ENCODE measurements around the gene TEX29.

The TEX29 gene

DNA sequence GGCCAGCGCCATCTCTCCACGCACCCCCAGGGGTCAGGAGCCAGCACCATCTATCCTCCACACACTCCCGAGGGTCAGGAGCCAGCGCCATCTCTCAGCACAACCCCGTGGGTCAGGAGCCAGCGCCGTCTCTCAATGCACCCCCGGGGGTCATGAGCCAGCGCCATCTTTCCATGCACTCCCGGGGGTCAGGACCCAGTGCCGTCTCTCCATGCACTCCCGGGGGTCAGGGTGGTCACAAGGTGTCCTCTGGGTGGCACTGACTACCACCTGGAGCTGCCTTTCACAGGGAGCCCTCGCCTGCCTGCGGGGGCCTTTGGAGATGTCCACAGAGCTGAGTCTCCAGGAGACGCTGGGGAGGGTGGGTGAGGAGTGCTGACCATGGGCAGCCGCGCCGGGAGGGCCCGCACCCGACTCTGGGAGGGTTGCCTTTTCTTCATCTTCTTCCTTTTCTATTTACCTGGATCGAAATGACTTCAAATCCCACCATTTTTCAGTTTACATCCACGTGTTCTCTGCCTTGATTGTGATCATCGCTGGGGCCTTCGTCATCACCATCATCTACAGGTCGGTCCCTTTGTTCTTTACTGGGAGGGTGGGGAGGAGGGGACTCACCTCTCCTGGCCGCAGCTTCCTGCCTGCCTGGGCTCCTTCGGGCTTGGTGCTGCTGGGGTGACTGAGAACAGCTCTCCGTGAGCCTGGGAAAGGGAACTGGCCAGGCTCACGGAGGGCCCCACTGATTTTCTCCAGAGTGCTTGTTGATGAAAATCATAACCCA lies 19.1 kb downstream of the TEX29 start:
- no peak for DNase-seq (ENCODE audit: low read depth)

DNA sequence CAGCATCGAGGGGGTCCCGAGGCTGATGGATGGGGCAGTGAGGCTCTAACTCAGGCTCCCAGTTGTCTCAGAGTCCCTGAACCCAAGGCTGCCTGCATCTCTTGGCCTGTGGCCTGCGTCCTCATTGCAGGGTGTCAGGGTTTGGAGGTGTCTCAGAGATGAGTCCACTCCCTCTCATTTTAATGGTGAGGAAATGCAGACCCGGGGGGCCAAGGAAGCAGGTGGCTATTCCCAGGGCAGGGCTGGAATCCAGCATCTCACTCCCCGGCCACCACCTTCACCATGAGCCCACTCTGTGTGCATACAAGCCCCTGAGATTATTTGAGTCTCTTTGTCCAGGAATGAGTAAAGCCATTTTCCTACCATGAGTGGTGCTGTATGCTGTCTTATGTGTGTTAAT lies 21.4 kb downstream of the TEX29 start:
- no peak for DNase-seq (ENCODE audit: low read depth)

DNA sequence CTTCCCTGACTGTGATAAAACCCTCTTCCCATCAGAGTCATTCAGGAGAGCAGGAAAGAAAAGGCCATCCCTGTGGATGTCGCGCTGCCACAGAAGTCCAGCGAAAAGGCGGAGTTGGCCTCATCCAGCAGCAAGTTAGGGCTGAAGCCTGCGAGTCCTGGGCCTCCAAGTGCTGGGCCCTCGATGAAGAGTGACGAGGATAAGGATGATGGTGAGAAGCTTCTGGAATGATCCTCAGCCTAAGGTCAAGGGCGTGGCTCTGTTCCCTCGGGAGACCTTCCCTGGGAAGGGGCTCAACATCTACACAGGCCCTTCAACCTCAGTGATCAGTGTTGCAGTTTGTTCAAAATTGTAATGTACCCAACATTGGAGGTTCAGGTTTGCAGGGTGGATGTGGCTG lies 22.3 kb downstream of the TEX29 start:
- DNase-seq (ENCODE audit: low read depth): no peak

DNA sequence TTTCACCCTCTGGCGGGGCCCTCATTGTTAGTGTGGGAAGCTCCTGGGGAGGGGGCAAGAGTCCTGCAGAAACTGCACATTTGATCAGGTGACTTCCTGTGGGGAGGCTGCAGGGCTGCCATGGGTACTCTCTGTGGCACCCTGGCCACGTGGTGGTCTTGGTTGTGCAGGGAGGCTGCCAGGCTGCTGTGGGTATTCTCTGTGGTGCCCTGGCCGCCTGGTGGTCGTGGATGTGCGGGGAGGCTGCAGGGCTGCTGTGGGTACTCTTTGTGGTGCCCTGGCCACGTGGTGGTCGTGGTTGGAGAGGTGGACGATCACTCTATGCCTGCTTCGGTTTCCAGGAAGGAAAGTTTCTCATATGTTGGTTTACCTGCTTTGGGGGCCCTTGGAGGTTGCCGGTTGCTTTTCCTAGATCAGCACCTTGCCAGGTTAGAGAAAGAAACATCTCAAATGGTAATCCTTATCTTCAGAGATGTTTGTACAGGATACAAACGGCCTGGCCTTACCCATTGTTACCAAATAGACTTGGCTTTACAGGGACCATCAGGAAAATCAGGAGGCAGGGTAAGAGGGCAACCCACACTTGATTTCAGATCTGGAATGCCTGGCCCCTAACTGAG lies 22.9 kb downstream of the TEX29 start:
- no peak for DNase-seq (ENCODE audit: low read depth)

DNA sequence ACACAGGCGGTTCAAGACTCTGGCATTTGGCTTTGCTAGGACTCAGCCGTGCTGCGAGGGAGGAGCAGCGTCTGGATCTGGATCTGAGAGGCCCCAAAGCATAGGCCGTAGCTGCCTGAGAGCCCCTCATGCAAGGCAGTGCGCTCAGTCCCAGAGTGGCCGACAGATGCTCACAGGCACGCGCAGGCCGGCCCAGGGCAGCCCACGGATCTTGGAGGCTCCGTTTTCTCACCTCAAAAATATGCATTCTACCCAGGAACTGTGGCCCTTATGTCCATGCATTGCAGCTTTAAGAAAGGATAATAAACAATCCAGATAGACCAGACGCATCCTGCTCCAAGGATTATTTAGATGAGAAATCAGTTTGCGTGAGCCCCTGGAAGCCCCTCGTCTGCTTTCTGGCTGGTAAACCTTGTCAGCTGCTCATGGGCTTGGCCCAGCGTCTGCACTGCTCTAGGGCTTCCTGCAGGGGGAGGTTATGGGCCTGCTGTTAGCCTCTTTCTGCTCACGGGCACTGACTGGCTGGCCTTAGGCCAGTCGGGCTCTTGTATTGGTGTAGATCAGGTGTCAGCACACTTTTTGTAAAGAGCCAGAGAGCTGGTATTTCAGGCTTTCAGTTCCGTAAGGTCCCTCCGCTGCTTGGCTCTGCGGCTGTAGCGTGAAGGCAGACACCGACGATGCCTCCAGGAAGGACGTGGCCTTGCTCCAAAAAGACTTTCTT lies 24.2 kb downstream of the TEX29 start:
- DNase-seq (ENCODE audit: low read depth): no peak

DNA sequence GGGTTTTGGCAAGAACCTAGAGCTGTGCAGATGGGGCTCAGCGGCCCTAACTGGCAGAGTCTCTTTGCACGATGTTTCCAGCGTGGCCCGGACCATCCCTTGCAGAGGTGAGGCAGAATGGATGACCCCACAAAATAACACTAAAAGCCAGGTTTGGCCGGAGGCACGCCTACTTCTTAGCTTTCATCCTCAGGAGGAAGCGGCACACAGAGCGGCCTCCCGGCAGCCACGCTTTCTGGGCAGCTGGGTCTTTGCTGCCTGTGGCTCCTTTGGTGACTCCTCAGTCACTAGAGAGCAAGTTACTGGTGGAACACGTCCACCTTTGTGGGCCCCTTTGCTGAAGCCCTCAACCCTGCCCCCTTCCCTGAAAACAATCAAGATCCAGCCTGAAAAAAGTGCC lies 25.2 kb downstream of the TEX29 start:
- DNase-seq (ENCODE audit: low read depth): no peak

DNA sequence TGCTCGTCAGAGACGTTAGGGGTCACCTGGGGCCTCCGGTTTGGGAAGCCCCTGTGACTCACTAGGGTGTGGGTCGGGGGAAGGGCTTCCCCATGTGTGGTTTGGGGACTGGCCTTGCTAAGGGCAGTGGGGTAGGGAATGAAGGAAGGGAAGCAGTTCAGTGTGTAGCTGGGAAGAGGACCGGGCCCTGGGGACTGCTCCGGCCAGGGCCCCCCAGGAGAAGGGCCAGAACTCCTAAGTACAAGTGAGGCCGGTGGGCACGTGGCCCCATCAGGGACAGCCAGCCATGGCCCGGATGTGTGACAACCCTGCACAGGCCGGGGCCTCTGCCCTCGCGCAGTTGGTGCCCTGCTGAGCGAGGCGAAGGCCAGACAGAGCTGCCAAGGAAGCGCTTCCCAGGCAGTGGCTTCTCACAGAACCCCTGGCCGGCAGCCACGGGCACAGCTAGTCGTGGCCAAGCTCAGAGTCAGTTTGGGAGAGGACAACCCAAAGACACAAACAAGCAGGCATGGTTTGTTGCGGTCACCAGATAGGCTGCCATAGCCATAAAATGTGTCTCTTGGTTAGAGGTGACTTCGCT lies 25.7 kb downstream of the TEX29 start:
- no peak for DNase-seq (ENCODE audit: low read depth)

DNA sequence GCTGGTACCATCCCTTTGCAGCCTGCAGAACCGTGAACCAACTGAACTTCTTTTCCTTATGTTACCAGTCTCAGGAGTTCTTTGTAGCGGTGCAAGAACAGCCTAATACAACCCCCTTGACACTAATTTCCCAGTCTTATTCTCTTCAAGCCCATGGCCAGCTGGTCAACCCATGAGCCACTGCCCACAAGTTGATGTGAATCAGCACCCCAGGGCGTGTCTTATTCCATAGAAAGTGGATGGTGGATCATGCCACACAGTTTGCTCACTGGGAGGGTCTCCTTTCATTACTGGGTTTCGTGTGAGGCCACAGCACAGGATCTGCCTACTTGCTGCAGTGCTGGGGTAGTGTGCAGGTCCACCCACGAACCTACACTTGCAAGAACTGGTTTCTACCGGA lies 27.0 kb downstream of the TEX29 start:
- no peak for DNase-seq (ENCODE audit: low read depth)

DNA sequence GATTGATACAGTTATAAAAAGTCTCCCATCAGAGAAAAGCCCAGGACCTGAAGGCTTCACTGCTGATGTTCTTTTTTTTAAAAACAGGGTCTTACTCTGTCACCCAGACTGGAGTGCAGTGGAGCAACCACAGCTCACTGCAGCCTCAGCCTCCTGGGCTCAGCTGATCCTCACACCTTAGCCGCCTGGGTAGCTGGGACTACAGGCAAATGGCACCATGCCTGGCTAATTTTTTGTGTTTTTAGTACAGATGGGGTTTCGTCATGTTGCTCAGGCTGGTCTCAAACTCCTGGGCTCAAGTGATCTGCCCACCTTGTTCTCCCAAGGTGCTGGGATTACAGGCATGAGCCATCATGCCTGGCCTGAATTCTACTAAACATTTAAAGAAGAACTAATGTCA lies 33.1 kb downstream of the TEX29 start:
- no peak for DNase-seq (ENCODE audit: low read depth)

DNA sequence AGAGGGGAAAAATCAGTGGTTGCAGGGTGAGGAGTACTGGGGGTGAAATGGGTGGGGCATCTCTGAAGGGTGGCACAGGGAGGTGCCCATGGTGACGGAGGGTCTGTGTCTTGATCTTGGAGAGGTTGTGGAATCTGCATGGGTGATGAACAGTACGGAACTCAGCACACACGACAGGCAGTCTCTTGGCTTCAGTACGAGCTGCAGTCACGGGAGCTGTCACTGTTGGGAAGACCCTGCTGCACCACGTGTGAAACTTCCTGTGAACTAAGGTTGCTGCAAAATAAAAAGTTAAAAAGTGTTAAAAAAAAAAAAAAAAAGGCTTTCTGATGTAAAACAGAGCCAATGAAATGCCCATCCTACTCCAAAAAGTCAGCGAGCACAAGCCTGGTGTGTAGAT lies 34.3 kb downstream of the TEX29 start:
- no peak for DNase-seq (ENCODE audit: low read depth)

DNA sequence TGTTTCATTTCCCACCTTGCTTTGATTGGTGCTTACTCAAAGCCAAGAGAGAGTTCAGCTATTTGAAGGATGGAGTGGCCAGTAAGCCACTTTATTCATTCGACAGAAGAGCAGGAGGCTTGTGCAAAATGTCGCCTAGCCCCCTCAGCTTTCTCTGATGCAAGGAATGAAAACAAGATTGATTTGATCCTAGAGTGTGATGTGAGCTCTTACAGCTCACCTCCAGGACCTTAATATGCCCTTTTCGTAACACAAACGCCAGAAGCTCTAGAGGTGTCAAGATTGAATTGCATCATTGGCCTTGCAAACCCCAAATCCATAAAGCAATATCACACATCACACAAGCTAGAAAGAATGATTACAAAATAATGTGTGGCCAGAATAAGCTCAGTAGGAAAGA lies 36.4 kb downstream of the TEX29 start:
- no peak for DNase-seq (ENCODE audit: low read depth)

DNA sequence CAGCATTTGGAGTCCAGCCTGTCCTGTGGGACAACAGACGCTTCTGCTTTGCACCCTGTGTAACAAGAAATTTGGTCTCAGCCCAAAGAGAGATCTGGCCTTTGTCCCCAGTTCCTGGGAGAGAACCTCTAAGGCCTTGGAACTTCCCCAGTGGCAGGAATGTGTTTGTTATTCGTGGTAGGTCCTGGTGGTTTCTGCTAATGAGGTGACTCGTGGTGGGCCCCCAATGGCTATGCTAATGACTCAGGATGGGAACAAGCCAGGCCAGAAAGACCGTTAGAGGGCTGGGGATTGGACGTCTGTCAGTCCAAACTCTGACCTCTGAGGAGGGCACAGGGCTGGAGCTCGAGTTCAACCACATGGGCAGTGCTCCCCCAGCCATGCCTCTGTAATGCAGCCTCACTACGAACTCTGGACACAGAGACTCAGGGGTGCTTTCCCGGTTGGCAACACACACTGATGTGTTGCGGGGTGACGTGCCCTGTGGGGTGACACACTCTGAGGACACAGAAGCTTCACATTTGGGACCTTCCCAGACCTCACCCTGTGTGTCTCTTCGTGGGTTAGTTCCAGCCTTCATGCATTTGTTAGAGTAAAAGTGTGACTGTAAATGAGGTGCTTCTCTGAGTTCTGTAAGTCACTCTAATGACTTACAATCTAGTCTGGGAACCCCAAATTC lies 38.9 kb downstream of the TEX29 start:
- DNase-seq (ENCODE audit: low read depth): no peak

DNA sequence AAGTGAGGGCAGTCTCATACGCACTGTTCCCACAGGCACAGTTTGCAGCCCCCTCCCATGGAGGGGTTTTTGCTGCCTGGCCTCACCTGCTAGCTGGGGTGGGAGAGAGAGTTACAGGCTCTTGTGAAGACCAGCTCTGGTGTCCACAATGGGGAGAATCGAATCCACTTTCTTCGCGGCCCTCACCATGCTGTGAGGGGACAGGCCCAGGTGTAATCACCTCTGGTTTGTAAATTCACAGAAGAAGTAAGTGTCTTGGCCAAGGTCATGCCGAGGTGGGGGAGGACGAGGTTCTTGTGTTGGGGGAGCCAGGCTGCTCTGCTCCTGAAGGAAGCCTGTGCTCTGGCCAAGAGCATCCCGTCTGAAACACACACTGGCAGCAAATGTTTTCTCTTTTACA lies 39.5 kb downstream of the TEX29 start:
- DNase-seq (ENCODE audit: low read depth): no peak

DNA sequence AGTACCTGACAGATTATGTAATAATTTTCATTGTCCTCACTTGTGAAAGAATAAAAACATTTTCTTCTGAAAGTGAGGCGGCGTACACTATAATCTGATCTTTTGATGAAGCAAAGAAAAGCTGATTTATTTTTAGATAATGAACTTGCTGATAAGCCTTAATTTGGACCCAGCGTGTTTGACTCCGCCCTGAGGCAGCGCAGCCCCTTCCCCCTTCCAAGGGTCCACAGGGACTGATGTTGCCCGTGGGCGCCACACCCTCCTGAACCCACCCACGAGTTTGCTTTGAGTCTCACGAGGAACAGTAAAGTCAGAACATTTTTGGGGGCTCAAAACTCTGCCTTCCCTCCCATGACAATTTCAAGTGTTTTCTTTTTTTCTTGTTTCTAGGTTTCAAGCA lies 40.0 kb downstream of the TEX29 start:
- no peak for DNase-seq (ENCODE audit: low read depth)

DNA sequence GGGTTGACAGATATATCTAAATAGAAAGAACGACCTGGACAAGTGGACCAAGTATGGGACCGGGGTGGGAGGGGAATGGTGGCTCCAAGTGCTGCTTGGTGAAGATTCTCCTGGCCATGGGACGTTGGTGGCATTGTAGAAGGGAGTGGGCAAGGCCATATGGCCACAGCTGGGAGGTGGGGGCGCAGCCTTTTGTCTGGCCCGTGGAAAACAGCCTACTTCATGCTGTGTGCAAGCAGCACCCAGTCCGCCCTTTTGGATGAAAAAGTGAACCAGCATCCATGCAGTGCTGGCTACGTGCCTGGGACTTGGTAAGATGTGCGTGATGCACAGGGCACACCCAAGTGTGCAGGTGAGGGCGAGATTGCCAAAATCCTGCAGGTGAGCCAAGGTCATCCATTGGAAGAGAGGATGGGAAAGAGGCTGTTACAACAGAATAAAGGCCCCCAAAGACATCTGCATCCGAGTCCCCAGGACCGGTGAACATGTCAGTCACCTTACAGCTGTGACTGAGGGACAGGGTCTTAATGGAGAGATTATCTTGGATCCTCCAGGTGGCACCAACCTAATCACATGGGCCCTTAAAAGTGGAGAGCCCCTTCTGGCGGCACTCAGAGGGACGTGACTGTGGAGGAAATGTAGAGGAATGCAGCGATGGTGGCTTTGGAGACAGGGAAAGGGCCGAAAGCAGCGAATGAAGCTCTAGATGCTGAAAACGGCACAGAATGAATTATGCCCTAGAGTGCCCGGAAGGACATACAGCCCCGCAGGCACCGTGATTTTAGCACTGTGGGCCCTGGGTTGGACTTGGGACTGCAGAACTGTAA lies 40.8 kb downstream of the TEX29 start:
- no peak for DNase-seq (ENCODE audit: low read depth)

DNA sequence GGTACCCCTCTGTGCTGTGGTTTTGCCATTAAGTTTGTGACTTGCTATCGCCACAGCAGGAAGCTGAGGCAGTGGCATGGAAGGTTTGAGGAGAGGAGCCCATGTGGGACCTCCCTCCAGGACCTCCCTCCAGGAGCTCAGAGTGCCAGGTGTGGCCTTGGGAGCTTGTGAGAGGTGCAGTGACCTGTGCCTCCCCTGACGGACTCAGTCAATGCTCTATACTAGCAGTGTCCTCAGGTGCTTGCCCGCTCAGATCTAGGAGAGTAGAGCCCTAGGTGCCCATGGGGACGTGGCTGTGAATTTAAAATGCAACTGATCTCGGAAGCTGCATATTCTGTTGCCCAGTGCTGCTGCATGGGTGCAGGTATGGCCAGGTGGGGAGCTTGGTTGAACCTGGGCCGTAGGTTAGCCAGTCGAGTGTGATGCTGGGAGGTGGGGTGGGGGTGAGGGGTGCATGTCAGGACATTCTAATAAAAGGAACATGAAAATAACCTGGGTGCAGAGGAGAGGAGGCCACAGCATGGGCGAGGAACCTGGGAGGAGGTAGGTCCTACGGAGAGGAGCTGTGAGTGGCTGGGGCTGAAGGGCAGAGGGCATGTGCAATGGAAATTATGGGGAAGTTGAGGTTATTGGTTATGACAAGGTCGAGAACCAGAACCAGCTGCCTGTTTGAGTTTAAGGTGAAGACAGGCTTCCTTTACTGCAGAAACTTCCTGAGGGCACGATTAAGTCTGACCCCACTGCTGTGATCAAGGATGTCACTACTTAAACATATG lies 41.6 kb downstream of the TEX29 start:
- DNase-seq (ENCODE audit: low read depth): no peak

DNA sequence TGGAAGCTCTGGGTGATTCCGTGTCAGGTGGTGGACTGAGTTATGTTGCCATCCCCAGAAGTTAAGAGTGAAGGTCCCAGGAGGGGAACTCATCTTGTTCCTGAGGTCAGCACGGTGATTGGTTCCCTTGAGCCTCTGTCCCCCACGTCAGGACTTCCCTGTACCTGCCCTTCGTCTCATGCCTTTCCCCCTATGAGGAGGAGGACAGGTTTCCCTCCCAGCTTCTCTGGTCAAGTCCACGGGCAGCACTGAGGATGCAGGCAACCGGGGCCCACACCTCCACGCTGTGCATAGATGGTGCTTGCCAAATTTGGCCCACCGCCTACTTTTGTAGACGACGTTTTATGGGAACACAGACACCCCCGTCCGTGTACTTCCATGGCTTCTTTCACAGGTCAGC lies 42.7 kb downstream of the TEX29 start:
- no peak for DNase-seq (ENCODE audit: low read depth)

DNA sequence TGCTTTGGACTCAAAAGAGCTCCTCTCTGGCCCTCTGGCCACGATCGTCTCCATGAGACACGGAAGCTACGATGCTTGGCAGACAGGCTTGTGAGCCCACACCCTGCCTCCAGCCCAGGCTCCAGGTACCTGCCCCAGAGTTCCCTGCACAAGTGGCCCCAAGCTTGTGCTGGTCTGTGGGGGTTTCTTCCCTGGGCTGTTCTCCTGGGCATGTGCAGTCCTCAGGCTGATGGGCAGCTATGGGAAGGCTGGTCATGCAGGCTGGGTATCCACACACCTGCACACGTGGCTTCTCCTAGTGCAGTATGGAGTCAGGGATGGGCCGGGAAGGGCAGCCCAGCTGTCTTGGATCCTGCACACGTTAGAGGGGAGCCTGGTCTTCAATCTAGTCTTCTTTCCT lies 43.1 kb downstream of the TEX29 start:
- DNase-seq (ENCODE audit: low read depth): no peak

DNA sequence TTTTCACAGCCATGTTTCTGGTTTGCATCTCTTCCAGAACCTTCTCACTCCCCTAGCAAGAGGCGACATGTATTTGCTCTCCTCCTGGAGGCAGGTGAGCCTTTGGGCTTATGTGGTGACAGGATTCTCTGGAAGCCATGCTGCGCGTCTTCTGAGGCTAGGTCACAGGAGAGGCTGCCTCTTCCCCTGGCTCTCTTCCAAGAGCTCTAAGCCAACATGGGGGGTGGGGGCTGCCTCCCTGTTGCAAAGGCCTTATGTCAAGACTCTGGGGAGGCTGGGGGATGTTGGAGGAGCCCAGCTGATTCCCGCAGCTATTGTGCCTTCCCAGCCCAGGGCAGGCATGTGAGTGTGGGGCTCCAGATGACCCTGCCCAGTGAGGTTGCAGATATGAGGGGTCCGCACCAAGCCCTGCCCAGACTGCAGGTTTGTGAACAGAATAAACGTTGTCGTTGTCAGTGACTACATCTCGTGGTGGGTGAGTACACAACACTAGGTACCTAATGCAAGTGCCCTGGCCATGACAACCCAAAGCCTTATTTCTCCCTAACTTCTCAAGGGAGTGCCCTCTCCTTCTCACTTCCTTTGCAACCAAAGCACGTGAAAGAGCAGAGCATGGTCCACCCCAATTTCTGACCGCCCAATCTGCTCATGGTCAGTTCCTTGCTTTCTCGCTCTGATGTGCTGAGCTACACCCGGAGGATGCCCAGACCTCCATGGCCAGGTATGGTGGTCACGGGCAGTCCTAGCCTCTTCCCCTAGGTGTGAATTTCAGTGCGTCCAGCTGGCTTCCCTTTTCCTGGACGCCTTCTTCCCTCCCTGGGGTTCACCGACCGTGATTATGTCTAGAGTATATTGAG lies 44.9 kb downstream of the TEX29 start:
- DNase-seq (ENCODE audit: low read depth): no peak

DNA sequence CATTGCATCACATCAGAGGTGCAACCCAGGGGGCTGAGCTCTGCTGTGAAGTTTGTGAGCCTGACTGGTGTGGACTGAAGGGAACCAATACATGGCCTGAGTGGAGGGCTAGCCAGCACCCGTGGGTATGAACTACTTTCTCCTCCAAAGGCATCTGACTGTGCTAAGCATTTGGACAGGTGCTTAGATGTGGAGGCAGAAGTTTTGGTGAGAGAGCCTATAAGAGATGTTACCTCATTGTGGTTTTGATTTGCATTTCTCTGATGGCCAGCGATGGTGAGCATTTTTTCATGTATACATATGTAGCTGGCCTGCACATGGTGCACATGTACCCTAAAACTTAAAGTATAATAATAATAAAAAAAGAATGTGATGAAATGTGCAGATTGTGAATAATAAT lies 46.9 kb downstream of the TEX29 start:
- no peak for DNase-seq (ENCODE audit: low read depth)
